HG03432 (cell line): ENCODE data around the gene RMND1.
"Not testable (repeated sequence)": the region's sequence is repeated elsewhere in the genome, so short reads cannot be mapped to it uniquely, and the experiment has no call there.

Experiments used
- ATAC-seq: cut with Tn5 transposase; IDR thresholded peaks from one replicate; pipeline ENCODE4 v1.9.1; 2021; ENCODE audit warnings: mild to moderate bottlenecking, moderate library complexity; ENCODE audit not compliant: unreplicated experiment

The RMND1 gene

GRCh38 chr6:151451950-151452749 is at the start of gene RMND1:
Gene RMND1 (minus strand): TSS chr6:151452126. CDS start chr6:151445811, 6,315 bp downstream.
- peak; percentile 97 for ATAC-seq

- no peak for ATAC-seq
Observed at GRCh38 chr6:151499551-151499950, 47.6 kb upstream of the RMND1 start.

GRCh38 chr6:151498327-151498726 is 46.4 kb upstream of the RMND1 start:
- ATAC-seq = peak; percentile 74

GRCh38 chr6:151497905-151498304 is 46.0 kb upstream of the RMND1 start:
- peak; percentile 18 for ATAC-seq

- ATAC-seq = no peak
Observed at GRCh38 chr6:151495380-151495779, 43.5 kb upstream of the RMND1 start.

GRCh38 chr6:151494936-151495320 is 43.0 kb upstream of the RMND1 start:
- ATAC-seq = no peak

- ATAC-seq = peak; percentile 29
Observed at GRCh38 chr6:151494235-151494935, 42.5 kb upstream of the RMND1 start.

- peak; percentile 56 for ATAC-seq
Observed at GRCh38 chr6:151493804-151494234, 41.9 kb upstream of the RMND1 start, which contains the start of gene CCDC170. Gene CCDC170 (plus strand): TSS chr6:151494017. CDS start chr6:151494129, 112 bp downstream.

- peak; percentile 3 for ATAC-seq
Observed at GRCh38 chr6:151493161-151493803, 41.4 kb upstream of the RMND1 start.

- ATAC-seq = no peak
Observed at GRCh38 chr6:151490996-151491395, 39.1 kb upstream of the RMND1 start.

GRCh38 chr6:151488226-151488625 is 36.3 kb upstream of the RMND1 start:
- no peak for ATAC-seq

- no peak for ATAC-seq
Observed at GRCh38 chr6:151483994-151484393, 32.1 kb upstream of the RMND1 start.

- ATAC-seq = peak; percentile 64
Observed at GRCh38 chr6:151482290-151482689, 30.4 kb upstream of the RMND1 start.

GRCh38 chr6:151481786-151482185 is 29.9 kb upstream of the RMND1 start:
- ATAC-seq = peak; percentile 21

- ATAC-seq = no peak
Observed at GRCh38 chr6:151478670-151479069, 26.7 kb upstream of the RMND1 start.

GRCh38 chr6:151477726-151478125 is 25.8 kb upstream of the RMND1 start:
- ATAC-seq = no peak

- peak; percentile 70 for ATAC-seq
Observed at GRCh38 chr6:151475653-151476523, 24.0 kb upstream of the RMND1 start.

- no peak for ATAC-seq
Observed at GRCh38 chr6:151464702-151465101, 12.8 kb upstream of the RMND1 start.

GRCh38 chr6:151461673-151462072 is 9.7 kb upstream of the RMND1 start:
- ATAC-seq = no peak

- not testable (repeated sequence) for ATAC-seq
Observed at GRCh38 chr6:151455751-151456398, 3.9 kb upstream of the RMND1 start.
